Body of pancreas (tissue), 4 donors: ENCODE data around the gene ARID5B. TPM values are rescaled to one million over a fixed set of nuclear protein-coding genes. Genes with fewer than 3 reads are reported as not detected.

Experiments used
- ATAC-seq: fragments of 150-250 bp; one replicate; pipeline ENCODE4 v1.9.1; 2016
- DNase-seq, 4 donors: peaks; one replicate each; pipeline ENCODE4 v3.0.0-alpha.2; 2019
- H3K27ac ChIP-seq, 4 donors: fragments of 200-600 bp; sonication (generic); 1 replicate in 3 of 4; 2 replicates in 1 of 4; pipeline versions ENCODE4 v1.5.1 to v1.6.1; 2016 to 2019; ENCODE audit warnings: mild to moderate bottlenecking in 1 of 4, mixed read lengths in 1 of 4, moderate library complexity in 1 of 4
- H3K27me3 ChIP-seq, 2 donors: fragments of 200-600 bp; sonication (generic); one replicate each; pipeline ENCODE4 v1.6.0; 2016; ENCODE audit warnings: mild to moderate bottlenecking in 1 of 2
- H3K36me3 ChIP-seq, 2 donors: fragments of 200-600 bp; sonication (generic); replicated peaks in 1 of 2; 2 replicates each; pipeline ENCODE4 v1.5.1; 2016; ENCODE audit warnings: low read depth in 2 of 2; ENCODE audit not compliant: insufficient read depth in 1 of 2
- H3K4me1 ChIP-seq: fragments of 200-600 bp; sonication (generic); one replicate; pipeline ENCODE4 v1.6.0; 2016
- H3K4me3 ChIP-seq, 2 donors: fragments of 200-600 bp; sonication (generic); 1 replicate in 1 of 2; 2 replicates in 1 of 2; pipeline ENCODE4 v1.5.1; 2016 to 2019
- H3K9me3 ChIP-seq, 3 donors: fragments of 200-600 bp; sonication (generic); 1 replicate in 2 of 3; 2 replicates in 1 of 3; pipeline ENCODE4 v1.5.1; 2016
- POLR2A ChIP-seq, 3 donors: fragments of 450-650 bp; IDR thresholded peaks; one replicate each; pipeline ENCODE4 v1.6.1; 2016; ENCODE audit warnings: antibody characterized with exemption in 3 of 3, mild to moderate bottlenecking in 2 of 3
- WGBS, 2 donors: methylation state at CpG; one replicate each; pipeline ENCODE4 v1.1.5; 2017; 5-methylcytosine and 5-hydroxymethylcytosine counted together
- intact Hi-C: fragments of 100-400 bp; cut with DNase I; formaldehyde crosslinking; loops from one replicate; pipeline ENCODE4 v1.15.1; 2023
- total RNA-seq, 2 donors: library from RNA; depleted of rRNA; stranded (reverse); fragments of >200 nt; gene quantifications; one replicate each; pipeline ENCODE4 v1.1.0, GENCODE V29; 2016
- TF ChIP-seq, protein P1 (sequence below), 7 experiments: fragments of 450-650 bp in 4 of 7; fragments of 200-600 bp in 3 of 7; sonication (generic) in 3 of 7; IDR thresholded peaks; one replicate each; pipeline ENCODE4 v1.5.1; 2016 to 2019; ENCODE audit warnings: antibody characterized with exemption in 7 of 7

ARID5B gene
- total RNA-seq, 2 donors from 2014 or later: 16.1 to 17.1 TPM

DNA sequence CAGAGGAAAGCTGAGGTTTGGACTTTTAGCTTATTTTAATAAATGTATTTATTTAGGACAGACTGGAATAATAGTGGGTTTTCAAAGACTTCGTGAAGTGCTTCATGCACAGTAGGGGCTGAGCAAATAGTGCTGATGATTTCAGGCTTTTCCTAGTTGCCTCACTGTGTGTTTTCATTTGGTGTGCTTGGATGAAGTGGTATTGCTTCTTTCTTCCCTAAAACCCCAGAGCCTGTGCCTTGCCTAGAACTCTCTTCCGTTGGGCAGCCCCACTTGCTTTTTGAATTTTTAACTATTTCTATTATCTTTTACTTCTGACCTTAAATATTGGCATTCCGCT lies 49.6 kb downstream of the ARID5B start:
- no peak overlapping the region for H3K4me3 ChIP-seq
- H3K36me3 ChIP-seq: no peaks in the 10 kb centered on the region
- ATAC-seq: no peak
- no peak for DNase-seq
- intact Hi-C loops: no loop called here
- no peaks in the 10 kb centered on the region for H3K27me3 ChIP-seq
- 81 to 87% methylated on average over 3 of the region's 3 CpGs for whole genome bisulfite sequencing, 2 donors
- H3K4me1 ChIP-seq: no peaks in the 10 kb centered on the region
- no peaks in the 10 kb centered on the region for H3K9me3 ChIP-seq
- no peak overlapping the region for H3K27ac ChIP-seq
- TF ChIP-seq POLR2A (IDR thresholded peaks at IDR 0.05): no peak
- TF ChIP-seq, protein P1, sequence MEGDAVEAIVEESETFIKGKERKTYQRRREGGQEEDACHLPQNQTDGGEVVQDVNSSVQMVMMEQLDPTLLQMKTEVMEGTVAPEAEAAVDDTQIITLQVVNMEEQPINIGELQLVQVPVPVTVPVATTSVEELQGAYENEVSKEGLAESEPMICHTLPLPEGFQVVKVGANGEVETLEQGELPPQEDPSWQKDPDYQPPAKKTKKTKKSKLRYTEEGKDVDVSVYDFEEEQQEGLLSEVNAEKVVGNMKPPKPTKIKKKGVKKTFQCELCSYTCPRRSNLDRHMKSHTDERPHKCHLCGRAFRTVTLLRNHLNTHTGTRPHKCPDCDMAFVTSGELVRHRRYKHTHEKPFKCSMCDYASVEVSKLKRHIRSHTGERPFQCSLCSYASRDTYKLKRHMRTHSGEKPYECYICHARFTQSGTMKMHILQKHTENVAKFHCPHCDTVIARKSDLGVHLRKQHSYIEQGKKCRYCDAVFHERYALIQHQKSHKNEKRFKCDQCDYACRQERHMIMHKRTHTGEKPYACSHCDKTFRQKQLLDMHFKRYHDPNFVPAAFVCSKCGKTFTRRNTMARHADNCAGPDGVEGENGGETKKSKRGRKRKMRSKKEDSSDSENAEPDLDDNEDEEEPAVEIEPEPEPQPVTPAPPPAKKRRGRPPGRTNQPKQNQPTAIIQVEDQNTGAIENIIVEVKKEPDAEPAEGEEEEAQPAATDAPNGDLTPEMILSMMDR (IDR thresholded peaks at IDR 0.05): no peak

- WGBS, 2 donors: 75 to 78% methylated on average over 5 of the region's 5 CpGs
- Histone ChIP-seq H3K27ac (no peak overlapping the region), H3K36me3 (no peaks in the 10 kb centered on the region), H3K27me3 (no peaks in the 10 kb centered on the region), H3K9me3 (no peaks in the 10 kb centered on the region), H3K4me3 (no peak overlapping the region), H3K4me1 (no peaks in the 10 kb centered on the region)
- intact Hi-C loops: no loop called here
- no peak for ATAC-seq
- no peak for DNase-seq
- TF ChIP-seq, protein P1 (IDR thresholded peaks at IDR 0.05): no peak
Observed at GRCh38 chr10:61952028-61952674, 50.7 kb downstream of the ARID5B start.

DNA sequence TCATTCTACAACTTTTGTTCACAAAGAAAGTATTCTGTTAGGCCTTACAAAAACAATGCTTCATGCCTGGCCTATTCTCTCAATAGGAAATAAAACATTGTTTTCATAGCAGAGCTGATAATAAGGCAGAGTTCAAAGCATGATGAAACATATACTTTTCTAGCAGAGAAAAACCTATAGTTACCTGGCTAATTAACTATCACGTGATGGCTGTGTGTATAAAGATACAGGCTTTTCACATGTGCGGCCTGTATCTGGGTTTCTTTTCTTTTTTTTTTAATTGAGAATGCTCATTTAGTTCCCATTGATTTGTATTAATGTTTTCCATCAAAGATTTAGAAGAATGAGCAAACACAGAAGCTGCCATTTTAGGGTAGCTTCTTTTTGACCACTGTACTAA lies 51.7 kb downstream of the ARID5B start:
- ATAC-seq: no peak
- TF ChIP-seq POLR2A (IDR thresholded peaks at IDR 0.05): no peak
- TF ChIP-seq, protein P1 (IDR thresholded peaks at IDR 0.05): no peak
- intact Hi-C loops: no loop called here

GRCh38 chr10:61957806-61958205 lies 56.3 kb downstream of the ARID5B start:
- Histone ChIP-seq H3K9me3 (no peaks in the 10 kb centered on the region), H3K4me3 (no peak overlapping the region), H3K27ac (no peak overlapping the region), H3K36me3 (no peaks in the 10 kb centered on the region), H3K27me3 (no peaks in the 10 kb centered on the region), H3K4me1 (no peaks in the 10 kb centered on the region)
- WGBS, 2 donors: 90 to 96% methylated on average over 4 of the region's 4 CpGs
- intact Hi-C loops: no loop called here
- TF ChIP-seq POLR2A (IDR thresholded peaks at IDR 0.05): no peak
- TF ChIP-seq, protein P1 (IDR thresholded peaks at IDR 0.05): no peak
- no peak for ATAC-seq
- DNase-seq: no peak

More for the DNA sequence above, 51.7 kb downstream of the ARID5B start:
- Histone ChIP-seq H3K4me1 (no peaks in the 10 kb centered on the region), H3K4me3 (no peak overlapping the region), H3K9me3 (no peaks in the 10 kb centered on the region), H3K27me3 (no peaks in the 10 kb centered on the region), H3K27ac (no peak overlapping the region), H3K36me3 (no peaks in the 10 kb centered on the region)
- DNase-seq: no peak
- 94 to 95% methylated on average over 2 of the region's 2 CpGs for WGBS, 2 donors

DNA sequence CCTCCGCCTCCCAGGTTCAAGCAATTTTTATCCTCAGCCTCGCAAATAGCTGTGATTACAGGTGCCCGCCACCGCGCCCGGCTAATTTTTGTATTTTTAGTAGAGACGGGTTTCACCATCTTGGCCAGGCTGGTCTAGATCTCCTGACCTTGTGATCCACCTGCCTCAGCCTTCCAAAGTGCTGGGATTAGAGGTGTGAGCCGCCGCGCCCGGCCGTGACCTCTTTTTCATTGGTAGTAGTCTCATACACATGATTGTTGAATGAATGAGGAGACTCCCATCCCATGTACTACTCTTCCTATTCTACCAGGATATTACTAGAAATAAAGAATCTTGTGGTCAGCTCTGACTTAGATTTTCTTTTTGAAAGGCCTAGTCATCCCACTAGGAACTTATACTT lies 56.8 kb downstream of the ARID5B start:
- H3K27ac ChIP-seq: no peak overlapping the region
- 96 to 98% methylated on average over 12 of the region's 12 CpGs for WGBS, 2 donors
- TF ChIP-seq, protein P1 (IDR thresholded peaks at IDR 0.05): no peak
- no peak for TF ChIP-seq POLR2A (IDR thresholded peaks at IDR 0.05)
- no peak for ATAC-seq
- H3K4me3 ChIP-seq: no peak overlapping the region
- intact Hi-C loops: no loop called here
- no peaks in the 10 kb centered on the region for H3K4me1 ChIP-seq
- no peaks in the 10 kb centered on the region for H3K27me3 ChIP-seq
- H3K9me3 ChIP-seq: no peaks in the 10 kb centered on the region
- DNase-seq: no peak
- no peaks in the 10 kb centered on the region for H3K36me3 ChIP-seq
